ENCODE data around the gene NF1. TPM values are rescaled to one million over a fixed set of nuclear protein-coding genes. Genes with fewer than 3 reads are reported as not detected.

The NF1 gene
- total RNA-seq, 4 donors from 2014 or later: 40.9 to 158 (median 113) TPM

- H3K4me1 ChIP-seq: no peaks in the 10 kb centered on the region
- no peak overlapping the region for H3K27ac ChIP-seq
- no peak overlapping the region for H3K4me3 ChIP-seq
- intact Hi-C loops (cut with DNase I; ENCODE audit: low total_unique reads): no loop called here
- no peak for DNase-seq
- no peaks in the 10 kb centered on the region for H3K36me3 ChIP-seq
- no peaks in the 10 kb centered on the region for H3K27me3 ChIP-seq
- TF ChIP-seq CTCF (IDR thresholded peaks at IDR 0.05) (no peak), POLR2A (IDR thresholded peaks at IDR 0.05) (no peak)
- no peaks in the 10 kb centered on the region for H3K9me3 ChIP-seq
These were observed 197.0 kb downstream of the NF1 start for GRCh38 chr17:31291820-31292219.

GRCh38 chr17:31293581-31293980, 198.8 kb downstream of the NF1 start:
- DNase-seq: no peak
- Histone ChIP-seq H3K4me1 (no peaks in the 10 kb centered on the region), H3K27ac (no peak overlapping the region), H3K9me3 (no peaks in the 10 kb centered on the region), H3K27me3 (no peaks in the 10 kb centered on the region), H3K36me3 (no peaks in the 10 kb centered on the region), H3K4me3 (no peak overlapping the region)
- intact Hi-C loops (cut with DNase I; ENCODE audit: low total_unique reads): no loop called here
- TF ChIP-seq POLR2A (IDR thresholded peaks at IDR 0.05) (no peak), CTCF (IDR thresholded peaks at IDR 0.05) (no peak)

- Histone ChIP-seq H3K36me3 (no peaks in the 10 kb centered on the region), H3K4me1 (no peaks in the 10 kb centered on the region), H3K4me3 (no peak overlapping the region), H3K27me3 (no peaks in the 10 kb centered on the region), H3K9me3 (no peaks in the 10 kb centered on the region), H3K27ac (no peak overlapping the region)
- TF ChIP-seq CTCF (IDR thresholded peaks at IDR 0.05) (no peak), POLR2A (IDR thresholded peaks at IDR 0.05) (no peak)
- no peak for DNase-seq
- intact Hi-C loops (cut with DNase I; ENCODE audit: low total_unique reads): no loop called here
These were observed 199.5 kb downstream of the NF1 start for GRCh38 chr17:31294231-31294630.

- no peak overlapping the region for H3K27ac ChIP-seq
- no peaks in the 10 kb centered on the region for H3K27me3 ChIP-seq
These were observed 200.2 kb downstream of the NF1 start for GRCh38 chr17:31294820-31295488.

GRCh38 chr17:31295489-31295871, 200.7 kb downstream of the NF1 start:
- Histone ChIP-seq H3K4me3 (no peak overlapping the region), H3K36me3 (no peaks in the 10 kb centered on the region), H3K27me3 (no peaks in the 10 kb centered on the region), H3K9me3 (no peaks in the 10 kb centered on the region), H3K4me1 (no peaks in the 10 kb centered on the region), H3K27ac (no peak overlapping the region)
- no peak for DNase-seq
- intact Hi-C loops (cut with DNase I; ENCODE audit: low total_unique reads): no loop called here
- no peak for TF ChIP-seq POLR2A (IDR thresholded peaks at IDR 0.05)
- no peak for TF ChIP-seq CTCF (IDR thresholded peaks at IDR 0.05)

More at GRCh38 chr17:31294820-31295488, 200.2 kb downstream of the NF1 start:
- TF ChIP-seq POLR2A (IDR thresholded peaks at IDR 0.05) (no peak), CTCF (IDR thresholded peaks at IDR 0.05) (no peak)
- H3K9me3 ChIP-seq: no peaks in the 10 kb centered on the region
- H3K4me3 ChIP-seq: no peak overlapping the region
- DNase-seq: no peak
- H3K4me1 ChIP-seq: no peaks in the 10 kb centered on the region
- intact Hi-C loops (cut with DNase I; ENCODE audit: low total_unique reads): no loop called here
- no peaks in the 10 kb centered on the region for H3K36me3 ChIP-seq
